Inflammatory macrophage (primary cell): ENCODE results near the gene DNMT3A.
"Not testable (repeated sequence)": the region's sequence is repeated elsewhere in the genome, so short reads cannot be mapped to it uniquely, and the experiment has no call there.

Source experiments
- DNase-seq, 2 donors: peaks; one replicate each; pipeline ENCODE4 v3.0.0-alpha.2; 2020 to 2022

Gene DNMT3A

GRCh38 chr2:25230198-25230947, 111.4 kb downstream of the DNMT3A start:
- no peak for DNase-seq

GRCh38 chr2:25229279-25230197, 112.2 kb downstream of the DNMT3A start:
- no peak for DNase-seq

GRCh38 chr2:25228848-25229278, 112.9 kb downstream of the DNMT3A start:
- DNase-seq = peak; percentile 56 to 74

- no peak for DNase-seq
These were observed 114.1 kb downstream of the DNMT3A start for GRCh38 chr2:25227576-25227975.

GRCh38 chr2:25226827-25227226, 114.9 kb downstream of the DNMT3A start:
- DNase-seq = no peak

- no peak for DNase-seq
These were observed 119.1 kb downstream of the DNMT3A start for GRCh38 chr2:25222477-25223121.

GRCh38 chr2:25221579-25221978, 120.1 kb downstream of the DNMT3A start:
- no peak for DNase-seq

GRCh38 chr2:25220313-25220712, 121.4 kb downstream of the DNMT3A start:
- no peak for DNase-seq

GRCh38 chr2:25219621-25220020, 122.1 kb downstream of the DNMT3A start:
- DNase-seq = no peak

GRCh38 chr2:25218100-25218499, 123.6 kb downstream of the DNMT3A start:
- DNase-seq = no peak

- DNase-seq = peak; percentile 23 to 38
These were observed 125.6 kb downstream of the DNMT3A start for GRCh38 chr2:25215948-25216679.

- no peak for DNase-seq
These were observed 126.5 kb downstream of the DNMT3A start for GRCh38 chr2:25215232-25215631.

GRCh38 chr2:25213229-25213628, 128.5 kb downstream of the DNMT3A start:
- no peak for DNase-seq

- not testable (repeated sequence) for DNase-seq
These were observed 130.8 kb downstream of the DNMT3A start for GRCh38 chr2:25210923-25211322.

GRCh38 chr2:25207078-25207545, 134.6 kb downstream of the DNMT3A start:
- peak in 1 of 2 donors; percentile 44 for DNase-seq

GRCh38 chr2:25204190-25204838, 137.4 kb downstream of the DNMT3A start:
- DNase-seq = no peak

- DNase-seq = peak in 1 of 2 donors; percentile 18
These were observed 139.4 kb downstream of the DNMT3A start for GRCh38 chr2:25202275-25202674.

- no peak for DNase-seq
These were observed 139.9 kb downstream of the DNMT3A start for GRCh38 chr2:25201794-25202193.

GRCh38 chr2:25201265-25201664, 140.5 kb downstream of the DNMT3A start:
- DNase-seq = no peak

GRCh38 chr2:25198576-25198975, 143.1 kb downstream of the DNMT3A start:
- no peak for DNase-seq

GRCh38 chr2:25198209-25198525, 143.6 kb downstream of the DNMT3A start:
- DNase-seq = peak in 1 of 2 donors; percentile 14
